Measurements from ENCODE around the gene PIK3R6.

DNA sequence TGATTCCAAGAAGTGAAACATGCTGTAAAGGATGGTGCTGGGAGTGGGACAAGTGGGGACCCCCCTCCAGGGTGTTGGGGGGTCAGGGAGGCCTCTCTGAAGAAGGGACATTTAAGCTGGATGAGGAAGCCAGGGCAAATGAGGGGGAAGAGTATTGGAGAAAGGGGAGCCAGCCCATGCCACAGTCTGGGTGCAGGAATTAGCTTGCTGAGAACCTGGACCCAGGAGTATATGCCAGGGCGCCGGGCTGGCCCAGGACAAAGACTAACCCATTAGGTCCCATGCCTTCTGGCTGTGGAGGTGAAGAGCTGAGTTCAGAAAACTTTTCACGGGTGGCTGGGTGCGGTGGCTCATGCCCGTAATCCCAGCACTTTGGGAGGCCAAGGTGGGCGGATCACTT lies 45.6 kb upstream of the PIK3R6 start:
- TF ChIP-seq CTCF (IDR thresholded peaks at IDR 0.05) (no peak), POLR2A (IDR thresholded peaks at IDR 0.05) (no peak)
